CD4-positive, alpha-beta memory T cell (primary cell): ENCODE results near the gene COL18A1. TPM values are rescaled to one million over a fixed set of nuclear protein-coding genes. Genes with fewer than 3 reads are reported as not detected.
"Not testable (repeated sequence)": the region's sequence is repeated elsewhere in the genome, so short reads cannot be mapped to it uniquely, and the experiment has no call there.

Experiments
- CTCF ChIA-PET: fragments of 350-600 bp; sonication (Branson Sonifier 250); formaldehyde crosslinking; loops from one replicate; lab custom pipeline; 2021; ENCODE audit warnings: inconsistent platforms; ENCODE audit not compliant: partially characterized antibody; lab: Charles Lee
- POLR2A ChIA-PET: fragments of 350-600 bp; sonication (Branson Sonifier 250); formaldehyde crosslinking; loops from one replicate; lab custom pipeline; 2021; ENCODE audit not compliant: partially characterized antibody; lab: Charles Lee
- DNase-seq, 5 donors: peaks; one replicate each; pipeline versions ENCODE4 v3.0.0 to v3.0.0-alpha.2; 2020 to 2022; ENCODE audit warnings: mixed read lengths in 1 of 5
- H3K27ac ChIP-seq: one replicate; pipeline ENCODE4 v1.7.0; 2013; ENCODE audit warnings: low read depth, low read length
- H3K27me3 ChIP-seq: 2 replicates; pipeline ENCODE4 v1.7.0; 2013; ENCODE audit warnings: mild to moderate bottlenecking, low read length, moderate library complexity; ENCODE audit not compliant: insufficient read depth
- H3K36me3 ChIP-seq: 2 replicates; pipeline ENCODE4 v1.7.0; 2013; ENCODE audit warnings: mild to moderate bottlenecking, low read length, moderate library complexity; ENCODE audit not compliant: insufficient read depth
- H3K4me1 ChIP-seq: 2 replicates; pipeline ENCODE4 v1.7.0; 2013; ENCODE audit warnings: mild to moderate bottlenecking, low read length, moderate library complexity; ENCODE audit not compliant: insufficient read depth
- H3K4me3 ChIP-seq, 2 donors: one replicate each; pipeline ENCODE4 v1.7.0; 2013; ENCODE audit warnings: low read length in 2 of 2, mild to moderate bottlenecking in 1 of 2
- H3K9me3 ChIP-seq, 2 donors: one replicate each; pipeline ENCODE4 v1.7.0; 2013; ENCODE audit warnings: low read length in 2 of 2, control low read depth in 1 of 2; ENCODE audit not compliant: control insufficient read depth in 1 of 2
- H3K27ac Mint-ChIP-seq, 7 donors: one replicate each; pipeline ENCODE4 v1.8.0; 2020 to 2021; ENCODE audit warnings: mixed read lengths in 7 of 7, mild to moderate bottlenecking in 6 of 7, inconsistent platforms in 3 of 7, moderate library complexity in 3 of 7
- H3K27me3 Mint-ChIP-seq, 2 donors: one replicate each; pipeline ENCODE4 v1.8.0; 2020 to 2021; ENCODE audit warnings: mixed read lengths in 2 of 2
- H3K36me3 Mint-ChIP-seq, 2 donors: one replicate each; pipeline ENCODE4 v1.8.0; 2020 to 2021; ENCODE audit warnings: mixed read lengths in 2 of 2, inconsistent platforms in 1 of 2, mild to moderate bottlenecking in 1 of 2
- H3K4me1 Mint-ChIP-seq, 4 donors: one replicate each; pipeline ENCODE4 v1.8.0; 2020 to 2021; ENCODE audit warnings: mixed read lengths in 4 of 4, mild to moderate bottlenecking in 1 of 4
- H3K4me3 Mint-ChIP-seq, 8 donors: one replicate each; pipeline ENCODE4 v1.8.0; 2020 to 2021; ENCODE audit warnings: mixed read lengths in 8 of 8, mild to moderate bottlenecking in 7 of 8, moderate library complexity in 6 of 8, inconsistent platforms in 3 of 8
- H3K9me3 Mint-ChIP-seq, 8 donors: one replicate each; pipeline ENCODE4 v1.8.0; 2020 to 2021; ENCODE audit warnings: mixed read lengths in 8 of 8, mild to moderate bottlenecking in 5 of 8, inconsistent platforms in 3 of 8, moderate library complexity in 1 of 8
- intact Hi-C: fragments of 100-400 bp; cut with micrococcal nuclease; formaldehyde crosslinking; loops from one replicate; pipeline ENCODE4 v1.15.1; 2023
- polyA plus RNA-seq, 2 donors: library from polyadenylated mRNA; unstranded; fragments of 300-500 nt; fragmentation: Illumina TruSeq; gene quantifications; one replicate each; pipeline ENCODE4 v1.2.3, GENCODE V29; 2021
- total RNA-seq, 2 experiments: library from RNA; stranded (reverse); gene quantifications; one replicate each; pipeline ENCODE4 v1.2.3, GENCODE V29; 2021

COL18A1 gene
- total and polyA plus RNA-seq, 4 experiments from 2014 or later = 0.43 to 4.5 (median 3.8) TPM

- CTCF ChIA-PET, H3K36me3 Mint-ChIP-seq, H3K27ac Mint-ChIP-seq, H3K27ac ChIP-seq, H3K4me1 Mint-ChIP-seq, H3K9me3 Mint-ChIP-seq, DNase-seq, H3K27me3 ChIP-seq, POLR2A ChIA-PET, H3K4me1 ChIP-seq, H3K36me3 ChIP-seq, H3K4me3 ChIP-seq, H3K27me3 Mint-ChIP-seq, intact Hi-C loops, H3K4me3 Mint-ChIP-seq, H3K9me3 ChIP-seq: not testable (repeated sequence)
Observed at GRCh38 chr21:45503226-45503625, 98.3 kb downstream of the COL18A1 start.

- no peaks in the 10 kb centered on the region for H3K27me3 Mint-ChIP-seq
- Histone ChIP-seq H3K27ac (no peak overlapping the region), H3K4me1 (no peaks in the 10 kb centered on the region), H3K27me3 (no peaks in the 10 kb centered on the region), H3K36me3 (no peaks in the 10 kb centered on the region), H3K9me3 (no peaks in the 10 kb centered on the region), H3K4me3 (no peak overlapping the region)
- no peak overlapping the region for H3K4me3 Mint-ChIP-seq
- no peak for DNase-seq
- H3K4me1 Mint-ChIP-seq = peaks cover 0 to 4% (median 1%) of the 10 kb centered on the region in 4 donors
- ChIA-PET CTCF (no interaction called here), POLR2A (no interaction called here)
- H3K27ac Mint-ChIP-seq = no peak overlapping the region
- intact Hi-C loops = no loop called here
- H3K36me3 Mint-ChIP-seq = no peaks in the 10 kb centered on the region
- H3K9me3 Mint-ChIP-seq = peaks cover 0 to 3% (median 0%) of the 10 kb centered on the region in 8 donors
Observed at GRCh38 chr21:45504021-45504515, 99.1 kb downstream of the COL18A1 start.

GRCh38 chr21:45504516-45505415, 99.8 kb downstream of the COL18A1 start:
- Mint-ChIP-seq H3K4me3 (no peak overlapping the region), H3K4me1 (peaks cover 0 to 3% (median 0%) of the 10 kb centered on the region in 4 donors), H3K9me3 (peaks cover 0 to 3% (median 0%) of the 10 kb centered on the region in 8 donors), H3K36me3 (no peaks in the 10 kb centered on the region), H3K27ac (no peak overlapping the region), H3K27me3 (no peaks in the 10 kb centered on the region)
- Histone ChIP-seq H3K27ac (no peak overlapping the region), H3K4me1 (no peaks in the 10 kb centered on the region), H3K27me3 (no peaks in the 10 kb centered on the region), H3K9me3 (no peaks in the 10 kb centered on the region), H3K4me3 (no peak overlapping the region), H3K36me3 (no peaks in the 10 kb centered on the region)
- intact Hi-C loops = no loop called here
- ChIA-PET CTCF (no interaction called here), POLR2A (no interaction called here)
- peak in 1 of 5 donors; percentile 31 for DNase-seq

- no peaks in the 10 kb centered on the region for H3K4me1 Mint-ChIP-seq
- Histone ChIP-seq H3K36me3 (no peaks in the 10 kb centered on the region), H3K9me3 (no peaks in the 10 kb centered on the region), H3K27me3 (no peaks in the 10 kb centered on the region), H3K4me3 (no peak overlapping the region), H3K27ac (no peak overlapping the region), H3K4me1 (no peaks in the 10 kb centered on the region)
- CTCF ChIA-PET = no interaction called here
- no peak for DNase-seq
- no peaks in the 10 kb centered on the region for H3K36me3 Mint-ChIP-seq
- H3K4me3 Mint-ChIP-seq = no peak overlapping the region
- peaks cover 0 to 3% (median 0%) of the 10 kb centered on the region in 8 donors for H3K9me3 Mint-ChIP-seq
- intact Hi-C loops = no loop called here
- no peaks in the 10 kb centered on the region for H3K27me3 Mint-ChIP-seq
- POLR2A ChIA-PET = no interaction called here
- no peak overlapping the region for H3K27ac Mint-ChIP-seq
Observed at GRCh38 chr21:45505416-45506021, 100.6 kb downstream of the COL18A1 start.

GRCh38 chr21:45506241-45506817, 101.4 kb downstream of the COL18A1 start:
- Mint-ChIP-seq H3K4me3 (no peak overlapping the region), H3K4me1 (no peaks in the 10 kb centered on the region), H3K9me3 (peaks cover 0 to 3% (median 0%) of the 10 kb centered on the region in 8 donors), H3K36me3 (no peaks in the 10 kb centered on the region), H3K27me3 (no peaks in the 10 kb centered on the region), H3K27ac (peak overlapping the region in 1 of 7 donors; percentile 30)
- ChIA-PET POLR2A (no interaction called here), CTCF (no interaction called here)
- H3K27me3 ChIP-seq = no peaks in the 10 kb centered on the region
- H3K27ac ChIP-seq = no peak overlapping the region
- no peak overlapping the region for H3K4me3 ChIP-seq
- no peaks in the 10 kb centered on the region for H3K9me3 ChIP-seq
- no peak for DNase-seq
- intact Hi-C loops = no loop called here
- no peaks in the 10 kb centered on the region for H3K36me3 ChIP-seq
- no peaks in the 10 kb centered on the region for H3K4me1 ChIP-seq

- intact Hi-C loops = no loop called here
- no peaks in the 10 kb centered on the region for H3K27me3 Mint-ChIP-seq
- no peak overlapping the region for H3K4me3 ChIP-seq
- POLR2A ChIA-PET = no interaction called here
- H3K27ac ChIP-seq = no peak overlapping the region
- H3K9me3 ChIP-seq = no peaks in the 10 kb centered on the region
- CTCF ChIA-PET = no interaction called here
- peaks cover 0 to 3% (median 0%) of the 10 kb centered on the region in 8 donors for H3K9me3 Mint-ChIP-seq
- peak overlapping the region in 1 of 7 donors; percentile 30 for H3K27ac Mint-ChIP-seq
- H3K36me3 Mint-ChIP-seq = no peaks in the 10 kb centered on the region
- H3K4me1 Mint-ChIP-seq = no peaks in the 10 kb centered on the region
- no peaks in the 10 kb centered on the region for H3K36me3 ChIP-seq
- no peak for DNase-seq
- no peak overlapping the region for H3K4me3 Mint-ChIP-seq
- H3K27me3 ChIP-seq = no peaks in the 10 kb centered on the region
- H3K4me1 ChIP-seq = no peaks in the 10 kb centered on the region
Observed at GRCh38 chr21:45506836-45507522, 102.0 kb downstream of the COL18A1 start.

GRCh38 chr21:45507523-45507875, 102.5 kb downstream of the COL18A1 start:
- H3K27me3 ChIP-seq = no peaks in the 10 kb centered on the region
- H3K27me3 Mint-ChIP-seq = no peaks in the 10 kb centered on the region
- POLR2A ChIA-PET = no interaction called here
- H3K36me3 ChIP-seq = no peaks in the 10 kb centered on the region
- no peak overlapping the region for H3K4me3 Mint-ChIP-seq
- peaks cover 0 to 3% (median 0%) of the 10 kb centered on the region in 8 donors for H3K9me3 Mint-ChIP-seq
- CTCF ChIA-PET = no interaction called here
- no peaks in the 10 kb centered on the region for H3K9me3 ChIP-seq
- H3K27ac ChIP-seq = no peak overlapping the region
- no peaks in the 10 kb centered on the region for H3K36me3 Mint-ChIP-seq
- H3K4me1 Mint-ChIP-seq = no peaks in the 10 kb centered on the region
- intact Hi-C loops = no loop called here
- no peak overlapping the region for H3K4me3 ChIP-seq
- no peaks in the 10 kb centered on the region for H3K4me1 ChIP-seq
- no peak for DNase-seq
- H3K27ac Mint-ChIP-seq = peak overlapping the region in 1 of 7 donors; percentile 59
